WI38 (cell line): ENCODE data around the gene CHD9.

Experiments
- H3K4me3 ChIP-seq: 2 replicates; pipeline ENCODE4 v1.5.1; 2011; ENCODE audit warnings: low read depth, mild to moderate bottlenecking, control low read depth, low read length
- TF ChIP-seq, protein P1 (sequence below): IDR thresholded peaks from 2 replicates; pipeline ENCODE4 v1.5.1; 2012; ENCODE audit warnings: low read depth, mild to moderate bottlenecking, control low read depth, low read length

CHD9 gene, protein sequence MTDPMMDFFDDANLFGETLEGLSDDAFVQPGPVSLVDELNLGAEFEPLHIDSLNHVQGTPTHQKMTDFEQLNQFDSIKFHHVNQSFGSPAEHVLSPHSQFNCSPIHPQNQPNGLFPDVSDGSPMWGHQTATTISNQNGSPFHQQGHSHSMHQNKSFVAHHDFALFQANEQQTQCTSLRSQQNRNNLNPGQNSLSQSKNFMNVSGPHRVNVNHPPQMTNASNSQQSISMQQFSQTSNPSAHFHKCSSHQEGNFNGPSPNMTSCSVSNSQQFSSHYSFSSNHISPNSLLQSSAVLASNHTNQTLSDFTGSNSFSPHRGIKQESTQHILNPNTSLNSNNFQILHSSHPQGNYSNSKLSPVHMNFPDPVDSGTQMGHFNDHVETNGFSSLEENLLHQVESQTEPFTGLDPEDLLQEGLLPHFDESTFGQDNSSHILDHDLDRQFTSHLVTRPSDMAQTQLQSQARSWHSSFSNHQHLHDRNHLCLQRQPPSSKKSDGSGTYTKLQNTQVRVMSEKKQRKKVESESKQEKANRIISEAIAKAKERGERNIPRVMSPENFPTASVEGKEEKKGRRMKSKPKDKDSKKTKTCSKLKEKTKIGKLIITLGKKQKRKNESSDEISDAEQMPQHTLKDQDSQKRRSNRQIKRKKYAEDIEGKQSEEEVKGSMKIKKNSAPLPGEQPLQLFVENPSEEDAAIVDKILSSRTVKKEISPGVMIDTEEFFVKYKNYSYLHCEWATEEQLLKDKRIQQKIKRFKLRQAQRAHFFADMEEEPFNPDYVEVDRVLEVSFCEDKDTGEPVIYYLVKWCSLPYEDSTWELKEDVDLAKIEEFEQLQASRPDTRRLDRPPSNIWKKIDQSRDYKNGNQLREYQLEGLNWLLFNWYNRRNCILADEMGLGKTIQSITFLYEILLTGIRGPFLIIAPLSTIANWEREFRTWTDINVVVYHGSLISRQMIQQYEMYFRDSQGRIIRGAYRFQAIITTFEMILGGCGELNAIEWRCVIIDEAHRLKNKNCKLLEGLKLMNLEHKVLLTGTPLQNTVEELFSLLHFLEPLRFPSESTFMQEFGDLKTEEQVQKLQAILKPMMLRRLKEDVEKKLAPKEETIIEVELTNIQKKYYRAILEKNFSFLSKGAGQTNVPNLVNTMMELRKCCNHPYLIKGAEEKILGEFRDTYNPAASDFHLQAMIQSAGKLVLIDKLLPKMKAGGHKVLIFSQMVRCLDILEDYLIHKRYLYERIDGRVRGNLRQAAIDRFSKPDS (N-terminal part only)

DNA sequence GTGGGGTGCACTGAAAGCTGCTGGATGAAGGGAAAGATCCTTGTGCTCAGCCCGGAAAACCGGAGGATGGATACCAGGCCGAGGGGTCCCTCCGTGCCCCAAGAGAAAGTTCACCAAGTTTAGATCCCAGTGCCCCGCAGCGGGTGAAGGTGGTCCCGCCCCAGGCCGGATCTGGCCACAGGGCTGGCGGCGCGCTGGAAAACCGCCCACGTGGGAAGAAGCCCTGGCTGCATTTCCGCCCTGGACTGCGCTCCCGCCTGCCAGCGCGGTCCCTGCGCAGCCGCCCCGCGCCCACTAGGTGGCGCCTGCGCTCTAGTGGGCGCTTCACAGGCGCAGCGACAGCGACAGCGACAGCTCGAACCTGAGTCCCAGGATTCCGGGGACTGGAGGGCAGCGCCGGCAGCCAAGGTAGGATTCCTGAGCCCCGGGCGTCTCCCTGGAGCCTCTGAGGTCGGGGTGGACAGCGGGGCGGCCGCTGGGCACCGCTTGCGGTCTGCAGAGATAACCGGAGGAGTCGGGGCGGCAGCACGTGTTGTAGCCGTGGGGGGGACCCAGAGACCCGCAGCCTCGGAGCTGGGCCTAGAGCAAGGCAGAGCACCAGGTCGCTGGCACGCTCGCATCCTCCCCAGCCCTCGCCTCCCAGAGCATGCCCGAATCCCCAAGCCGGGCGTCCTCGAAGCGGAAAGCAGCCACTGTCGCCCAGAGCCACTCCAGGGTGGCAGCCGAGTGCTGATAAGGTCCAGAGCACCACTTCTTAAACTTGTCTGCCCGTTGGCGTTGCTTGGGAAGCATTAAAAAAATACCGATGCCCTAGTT, at the start of gene CHD9:
Gene CHD9, plus strand, starts transcription at position 322 of the 816 bp plus-strand sequence. CDS start 101,099 bp downstream, outside the sequence.
- TF ChIP-seq, protein P1, sequence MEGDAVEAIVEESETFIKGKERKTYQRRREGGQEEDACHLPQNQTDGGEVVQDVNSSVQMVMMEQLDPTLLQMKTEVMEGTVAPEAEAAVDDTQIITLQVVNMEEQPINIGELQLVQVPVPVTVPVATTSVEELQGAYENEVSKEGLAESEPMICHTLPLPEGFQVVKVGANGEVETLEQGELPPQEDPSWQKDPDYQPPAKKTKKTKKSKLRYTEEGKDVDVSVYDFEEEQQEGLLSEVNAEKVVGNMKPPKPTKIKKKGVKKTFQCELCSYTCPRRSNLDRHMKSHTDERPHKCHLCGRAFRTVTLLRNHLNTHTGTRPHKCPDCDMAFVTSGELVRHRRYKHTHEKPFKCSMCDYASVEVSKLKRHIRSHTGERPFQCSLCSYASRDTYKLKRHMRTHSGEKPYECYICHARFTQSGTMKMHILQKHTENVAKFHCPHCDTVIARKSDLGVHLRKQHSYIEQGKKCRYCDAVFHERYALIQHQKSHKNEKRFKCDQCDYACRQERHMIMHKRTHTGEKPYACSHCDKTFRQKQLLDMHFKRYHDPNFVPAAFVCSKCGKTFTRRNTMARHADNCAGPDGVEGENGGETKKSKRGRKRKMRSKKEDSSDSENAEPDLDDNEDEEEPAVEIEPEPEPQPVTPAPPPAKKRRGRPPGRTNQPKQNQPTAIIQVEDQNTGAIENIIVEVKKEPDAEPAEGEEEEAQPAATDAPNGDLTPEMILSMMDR = peak; percentile 96
- H3K4me3 ChIP-seq = peak within 1 kb of the TSS; percentile 74

DNA sequence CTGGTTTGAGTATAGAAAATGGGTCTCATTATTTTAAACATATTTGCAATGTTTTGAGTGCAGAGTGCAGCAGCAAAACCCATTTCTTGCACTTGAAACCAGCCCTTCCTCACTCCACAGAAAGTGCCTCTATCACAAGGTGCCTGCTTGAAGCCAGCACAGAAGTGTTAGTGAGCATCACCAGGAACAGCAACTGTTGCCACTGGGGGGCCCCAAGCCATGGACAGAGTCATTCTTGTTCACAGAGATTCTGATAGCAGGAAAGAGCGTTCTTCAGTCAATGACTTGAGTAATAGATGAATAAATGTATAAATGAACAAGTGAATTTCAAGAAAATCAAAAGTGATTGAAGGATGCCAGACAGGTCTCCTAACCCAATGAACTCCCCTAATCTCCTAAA, 47.7 kb upstream of the CHD9 start:
- no peak overlapping the region for H3K4me3 ChIP-seq
- TF ChIP-seq, protein P1 = no peak

GRCh38 chr16:53014287-53014686, 40.5 kb upstream of the CHD9 start:
- H3K4me3 ChIP-seq = no peak overlapping the region
- TF ChIP-seq, protein P1 = no peak

DNA sequence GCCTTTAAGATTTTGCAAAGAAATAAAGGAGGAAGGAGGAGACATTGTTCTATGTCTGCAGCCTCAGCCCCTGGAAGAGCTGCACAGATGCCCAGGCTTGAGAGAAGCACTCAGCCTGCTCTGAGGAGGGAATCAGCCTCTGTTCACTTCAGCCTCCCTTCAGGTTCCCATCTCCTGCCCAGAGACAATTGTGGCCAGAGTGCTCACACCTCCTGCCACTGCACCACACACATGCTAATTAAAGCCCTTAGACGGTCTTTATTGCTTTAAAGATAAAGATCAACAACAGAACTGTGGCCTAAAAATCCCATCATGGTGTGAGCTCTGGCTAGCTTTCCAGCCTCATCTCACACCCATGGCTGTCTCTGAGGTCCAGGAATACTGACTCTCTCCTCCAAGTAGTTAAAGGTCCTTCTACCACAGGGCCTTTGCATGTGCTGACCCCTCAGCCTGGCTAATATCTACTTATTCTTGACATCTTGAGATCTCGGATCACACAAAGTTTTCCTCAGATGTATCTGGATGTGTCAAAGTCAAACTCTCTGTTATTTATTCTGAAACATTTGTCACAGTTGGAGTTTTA, 35.9 kb upstream of the CHD9 start:
- TF ChIP-seq, protein P1 = no peak
- no peak overlapping the region for H3K4me3 ChIP-seq

DNA sequence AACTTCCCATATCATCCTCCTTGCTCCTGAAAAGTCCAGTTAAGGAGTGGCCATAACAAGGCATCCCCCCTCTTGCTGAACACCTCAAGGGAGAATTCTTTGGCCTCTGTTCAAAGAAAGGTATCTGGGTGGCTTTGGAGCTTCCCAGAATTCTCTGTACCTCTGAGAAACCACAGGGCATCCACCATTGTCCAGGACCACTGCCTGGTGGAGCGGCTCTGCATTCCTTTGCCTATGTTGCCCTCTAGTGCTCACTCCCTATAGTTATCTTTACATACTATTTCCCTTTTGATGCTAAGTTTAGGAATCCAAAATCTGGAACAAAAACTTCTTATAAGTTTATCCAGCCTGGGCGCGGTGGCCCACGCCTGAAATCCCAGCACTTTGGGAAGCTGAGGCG, 32.4 kb upstream of the CHD9 start:
- TF ChIP-seq, protein P1 = peak; percentile 48
- H3K4me3 ChIP-seq = no peak overlapping the region

DNA sequence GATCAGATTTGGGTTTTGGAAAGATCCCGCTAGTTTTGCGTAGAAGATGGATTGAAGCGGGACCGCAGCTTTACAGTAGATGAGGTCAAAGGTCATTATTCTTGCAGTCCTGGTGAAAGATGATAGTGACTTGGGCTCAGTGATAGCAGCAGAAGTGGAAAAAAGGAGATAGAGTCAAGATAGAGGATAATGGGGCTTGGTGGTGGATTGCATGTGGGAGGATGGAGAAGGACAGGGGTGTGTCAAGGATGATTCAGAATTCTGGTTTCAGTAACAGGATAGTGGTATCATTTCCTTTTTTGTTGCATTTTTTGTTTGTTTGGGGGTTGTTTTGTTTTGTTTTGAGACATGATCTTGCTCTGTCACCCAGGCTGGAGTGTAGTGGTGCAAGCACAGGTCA, 30.7 kb upstream of the CHD9 start:
- TF ChIP-seq, protein P1 = no peak
- H3K4me3 ChIP-seq = no peak overlapping the region
